Astrocyte of the spinal cord (primary cell): ENCODE measurements around the gene MRPL36.
A peak's percentile ranks its signal among the peaks of the same experiment; 100 is the strongest.
"Not testable (repeated sequence)": the region's sequence is repeated elsewhere in the genome, so short reads cannot be mapped to it uniquely, and the experiment has no call there.

ENCODE experiments used
- DNase-seq: peaks from one replicate; pipeline ENCODE4 v3.0.0; 2011; ENCODE audit warnings: low read depth, low spot score
- H3K4me3 ChIP-seq: 2 replicates; pipeline ENCODE4 v1.5.1; 2011; ENCODE audit warnings: low read depth, mild to moderate bottlenecking, low read length, moderate library complexity
- CTCF ChIP-seq: IDR thresholded peaks from 2 replicates; pipeline ENCODE4 v1.5.1; 2012; ENCODE audit warnings: low read depth, mild to moderate bottlenecking, low read length, inconsistent platforms
- in situ Hi-C: cut with HindIII; loops from 2 replicates; pipeline ENCODE4 v1.10.0; 2017; ENCODE audit warnings: low sequenced_read_pairs

MRPL36 gene

GRCh38 chr5:1792842-1793266 lies 6.8 kb downstream of the MRPL36 start:
- no peak overlapping the region for H3K4me3 ChIP-seq
- no peak for TF ChIP-seq CTCF
- DNase-seq, result peak; percentile 93
- in situ Hi-C loops, result no loop called here

GRCh38 chr5:1791176-1791575 lies 8.5 kb downstream of the MRPL36 start:
- in situ Hi-C loops, result no loop called here
- no peak overlapping the region for H3K4me3 ChIP-seq
- DNase-seq, result no peak
- TF ChIP-seq CTCF, result no peak

- DNase-seq, result peak; percentile 69
- in situ Hi-C loops, result no loop called here
- no peak for TF ChIP-seq CTCF
- H3K4me3 ChIP-seq, result peak overlapping the region; percentile 5
Observed at GRCh38 chr5:1789834-1790471, 9.7 kb downstream of the MRPL36 start.

GRCh38 chr5:1789438-1789833 lies 10.2 kb downstream of the MRPL36 start:
- peak; percentile 62 for DNase-seq
- H3K4me3 ChIP-seq, result peak overlapping the region; percentile 5
- in situ Hi-C loops, result not testable (repeated sequence)

GRCh38 chr5:1788828-1789227 lies 10.8 kb downstream of the MRPL36 start:
- in situ Hi-C loops, result no loop called here
- DNase-seq, result no peak
- no peak for TF ChIP-seq CTCF
- H3K4me3 ChIP-seq, result no peak overlapping the region

- in situ Hi-C loops, result no loop called here
- no peak overlapping the region for H3K4me3 ChIP-seq
- no peak for TF ChIP-seq CTCF
- no peak for DNase-seq
Observed at GRCh38 chr5:1788200-1788599, 11.4 kb downstream of the MRPL36 start.

GRCh38 chr5:1787472-1788047 lies 12.1 kb downstream of the MRPL36 start:
- no peak for TF ChIP-seq CTCF
- no peak for DNase-seq
- no peak overlapping the region for H3K4me3 ChIP-seq
- in situ Hi-C loops, result no loop called here
